ENCODE measurements around the gene CFAP45.

DNA sequence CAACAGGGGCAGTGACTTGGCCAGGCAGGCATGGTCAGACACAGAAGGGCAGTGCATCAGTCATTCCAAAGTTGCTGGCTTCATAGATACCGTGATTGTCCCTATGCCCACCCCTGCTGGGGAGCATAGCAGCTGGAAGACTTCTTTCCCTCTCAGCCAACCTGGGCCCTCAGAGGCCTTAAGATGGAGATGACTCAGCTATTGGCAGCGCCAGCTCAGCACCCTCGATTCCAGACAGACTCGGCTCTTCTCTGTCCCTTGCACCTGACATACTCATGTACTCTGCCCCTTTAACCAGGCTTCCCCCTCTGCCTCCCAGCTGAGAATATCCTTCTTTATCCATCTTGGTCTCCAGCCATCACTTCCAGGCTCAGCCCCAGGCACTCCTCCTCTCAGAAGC, 56.5 kb downstream of the CFAP45 start:
- TF ChIP-seq CTCF (IDR thresholded peaks at IDR 0.05; ENCODE audit: control extremely low read depth in 1 of 3, insufficient read depth in 1 of 3, low read depth in 1 of 3, low read length in 3 of 3) = no peak
- no peak for TF ChIP-seq RAD21 (IDR thresholded peaks at IDR 0.05 in 1 of 2, conservative IDR thresholded peaks at IDR 0.05 in 1 of 2; ENCODE audit: low read depth in 2 of 2, low read length in 2 of 2)
- TF ChIP-seq KDM5A (IDR thresholded peaks at IDR 0.05; ENCODE audit: low read length) = no peak

Data from H1 (cell line).